ENCODE results near the gene RAB3C. TPM values are rescaled to one million over a fixed set of nuclear protein-coding genes. Genes with fewer than 3 reads are reported as not detected.

Gene RAB3C
- total and polyA plus RNA-seq, 9 donors, result 0.11 to 17.2 (median 2.7) TPM

GRCh38 chr5:58674070-58674469 lies 91.2 kb downstream of the RAB3C start:
- Histone ChIP-seq H3K27ac (no peak overlapping the region), H3K4me3 (no peak overlapping the region), H3K27me3 (no peaks in the 10 kb centered on the region), H3K36me3 (no peaks in the 10 kb centered on the region), H3K9me3 (no peaks in the 10 kb centered on the region), H3K4me1 (ENCODE audit: insufficient read depth) (peaks cover 4% of the 10 kb centered on the region)
- 68 to 93% (median 90%) methylated on average over 2 of the region's 2 CpGs for WGBS, 3 donors
- TF ChIP-seq POLR2A (IDR thresholded peaks at IDR 0.05) (no peak), EP300 (IDR thresholded peaks at IDR 0.05) (no peak), CTCF (IDR thresholded peaks at IDR 0.05) (no peak)
- no peak for DNase-seq
- intact Hi-C loops (cut with DNase I), result no loop called here

- intact Hi-C loops (cut with DNase I), result no loop called here
- WGBS, 3 donors, result 76 to 77% (median 77%) methylated on average over 2 of the region's 2 CpGs
- H3K4me3 ChIP-seq, result no peak overlapping the region
- no peak overlapping the region for H3K27ac ChIP-seq
- DNase-seq, result no peak
- no peaks in the 10 kb centered on the region for H3K36me3 ChIP-seq
- peaks cover 4% of the 10 kb centered on the region for H3K4me1 ChIP-seq (ENCODE audit: insufficient read depth)
- TF ChIP-seq CTCF (IDR thresholded peaks at IDR 0.05), result no peak
- no peaks in the 10 kb centered on the region for H3K9me3 ChIP-seq
- no peaks in the 10 kb centered on the region for H3K27me3 ChIP-seq
Observed at GRCh38 chr5:58674711-58675110, 91.8 kb downstream of the RAB3C start.

- Histone ChIP-seq H3K27me3 (no peaks in the 10 kb centered on the region), H3K9me3 (no peaks in the 10 kb centered on the region), H3K36me3 (no peaks in the 10 kb centered on the region), H3K4me1 (ENCODE audit: insufficient read depth) (peaks cover 4% of the 10 kb centered on the region), H3K4me3 (no peak overlapping the region), H3K27ac (no peak overlapping the region)
- intact Hi-C loops (cut with DNase I), result no loop called here
- no peak for DNase-seq
- no peak for TF ChIP-seq CTCF (IDR thresholded peaks at IDR 0.05)
- TF ChIP-seq EP300 (IDR thresholded peaks at IDR 0.05), result no peak
- TF ChIP-seq POLR2A (IDR thresholded peaks at IDR 0.05), result no peak
- 45 to 86% (median 73%) methylated on average over 1 of the region's 1 CpG for WGBS, 3 donors
Observed at GRCh38 chr5:58675341-58675740, 92.5 kb downstream of the RAB3C start.

- H3K4me1 ChIP-seq (ENCODE audit: insufficient read depth), result no peaks in the 10 kb centered on the region
- H3K27ac ChIP-seq, result no peak overlapping the region
- intact Hi-C loops (cut with DNase I), result no loop called here
- H3K9me3 ChIP-seq, result no peaks in the 10 kb centered on the region
- H3K4me3 ChIP-seq, result no peak overlapping the region
- 87 to 94% (median 87%) methylated on average over 2 of the region's 2 CpGs for WGBS, 3 donors
- no peaks in the 10 kb centered on the region for H3K36me3 ChIP-seq
- H3K27me3 ChIP-seq, result no peaks in the 10 kb centered on the region
- no peak for DNase-seq
- TF ChIP-seq CTCF (IDR thresholded peaks at IDR 0.05) (no peak), POLR2A (IDR thresholded peaks at IDR 0.05) (no peak), EP300 (IDR thresholded peaks at IDR 0.05) (no peak)
Observed at GRCh38 chr5:58677650-58678049, 94.8 kb downstream of the RAB3C start.

GRCh38 chr5:58680503-58680902 lies 97.6 kb downstream of the RAB3C start:
- H3K27me3 ChIP-seq, result no peaks in the 10 kb centered on the region
- H3K27ac ChIP-seq, result no peak overlapping the region
- TF ChIP-seq EP300 (IDR thresholded peaks at IDR 0.05), result no peak
- TF ChIP-seq POLR2A (IDR thresholded peaks at IDR 0.05), result no peak
- no peak for TF ChIP-seq CTCF (IDR thresholded peaks at IDR 0.05)
- H3K9me3 ChIP-seq, result no peaks in the 10 kb centered on the region
- DNase-seq, result no peak
- 68 to 78% (median 75%) methylated on average over 2 of the region's 2 CpGs for WGBS, 3 donors
- no peak overlapping the region for H3K4me3 ChIP-seq
- H3K4me1 ChIP-seq (ENCODE audit: insufficient read depth), result no peaks in the 10 kb centered on the region
- H3K36me3 ChIP-seq, result no peaks in the 10 kb centered on the region
- intact Hi-C loops (cut with DNase I), result no loop called here
